A673 (cell line): ENCODE results near the gene CD8A.

Source experiments
- CTCF ChIP-seq: fragments of 300-800, 200-600 bp; sonication (generic); conservative IDR thresholded peaks from 2 replicates; pipeline ENCODE4 v1.5.1; 2017; ENCODE audit warnings: low read depth, mild to moderate bottlenecking, antibody characterized with exemption, low read length, moderate library complexity, mixed read lengths
- EZH2 ChIP-seq: fragments of 200-600 bp; sonication (generic); IDR thresholded peaks from 2 replicates; pipeline ENCODE4 v1.6.1; 2017; ENCODE audit warnings: borderline replicate concordance, low read depth, mild to moderate bottlenecking, mixed read lengths, antibody characterized with exemption, low read length; ENCODE audit not compliant: poor library complexity, severe bottlenecking

- no peak for TF ChIP-seq CTCF
- TF ChIP-seq EZH2: no peak
These were observed 17.0 kb upstream of the CD8A start for GRCh38 chr2:86807468-86808275.
